Upper lobe of left lung (tissue), 6 donors: ENCODE data around the gene PNPLA4. TPM values are rescaled to one million over a fixed set of nuclear protein-coding genes. Genes with fewer than 3 reads are reported as not detected.

ENCODE experiments used
- ATAC-seq, 2 donors: fragments of 200-7000 bp; cut with Tn5 transposase; one replicate each; pipeline ENCODE4 v1.9.1; 2022; ENCODE audit warnings: mild to moderate bottlenecking in 2 of 2, moderate library complexity in 2 of 2; ENCODE audit not compliant: low FRiP score in 2 of 2
- DNase-seq, 2 donors: peaks; one replicate each; pipeline ENCODE4 v3.0.0-alpha.2; 2019 to 2020
- H3K27ac ChIP-seq, 4 donors: fragments of 200-600 bp; sonication (generic); one replicate each; pipeline ENCODE4 v1.5.1; 2016 to 2019
- H3K27me3 ChIP-seq, 4 donors: fragments of 200-600 bp; sonication (generic); one replicate each; pipeline ENCODE4 v1.5.1; 2017 to 2019
- H3K36me3 ChIP-seq, 4 donors: fragments of 200-600 bp; sonication (generic); one replicate each; pipeline ENCODE4 v1.5.1; 2016 to 2019
- H3K4me1 ChIP-seq, 4 donors: fragments of 200-600 bp; sonication (generic); one replicate each; pipeline ENCODE4 v1.5.1; 2018 to 2019
- H3K4me3 ChIP-seq, 4 donors: fragments of 200-600 bp; sonication (generic); one replicate each; pipeline ENCODE4 v1.5.1; 2017 to 2019; ENCODE audit warnings: mild to moderate bottlenecking in 2 of 4, moderate library complexity in 1 of 4
- H3K9me3 ChIP-seq, 4 donors: fragments of 200-600 bp; sonication (generic); one replicate each; pipeline ENCODE4 v1.5.1; 2018 to 2019
- EP300 ChIP-seq, 4 donors: sonication (generic); formaldehyde crosslinking; IDR thresholded peaks; one replicate each; pipeline ENCODE4 v1.5.1; 2017; ENCODE audit warnings: antibody characterized with exemption in 4 of 4, control low read depth in 2 of 4
- POLR2A ChIP-seq, 4 donors: fragments of 450-650 bp; IDR thresholded peaks; one replicate each; pipeline ENCODE4 v1.5.1; 2016 to 2017; ENCODE audit warnings: antibody characterized with exemption in 4 of 4, mild to moderate bottlenecking in 2 of 4
- POLR2AphosphoS5 ChIP-seq, 2 donors: sonication (generic); formaldehyde crosslinking; IDR thresholded peaks; one replicate each; pipeline ENCODE4 v1.5.1; 2017; ENCODE audit warnings: antibody characterized with exemption in 2 of 2
- WGBS, 2 donors: methylation state at CpG; one replicate each; pipeline ENCODE4 v1.1.5; 2017 to 2018; 5-methylcytosine and 5-hydroxymethylcytosine counted together
- total RNA-seq, 6 donors: library from RNA; depleted of rRNA in 4 of 6; stranded (reverse); fragments of >200 nt in 4 of 6; gene quantifications; one replicate each; pipeline versions ENCODE4 v1.1.0 to v1.2.1, GENCODE V29; 2016 to 2021
- TF ChIP-seq, protein P1 (sequence below), 6 experiments: fragments of 450-650 bp in 4 of 6; fragments of 200-600 bp in 2 of 6; sonication (generic) in 2 of 6; IDR thresholded peaks; one replicate each; pipeline ENCODE4 v1.5.1; 2016 to 2019; ENCODE audit warnings: antibody characterized with exemption in 6 of 6
- donor health status: DM: no; HTN: no; CAD: no; lungs with moderate emphysema.
- donor health status: DM: no; HTN: yes; CAD: no; lungs with severe emphysema.

PNPLA4 gene
- total RNA-seq, 6 donors from 2014 or later = 2.1 to 20.4 (median 10.2) TPM

DNA sequence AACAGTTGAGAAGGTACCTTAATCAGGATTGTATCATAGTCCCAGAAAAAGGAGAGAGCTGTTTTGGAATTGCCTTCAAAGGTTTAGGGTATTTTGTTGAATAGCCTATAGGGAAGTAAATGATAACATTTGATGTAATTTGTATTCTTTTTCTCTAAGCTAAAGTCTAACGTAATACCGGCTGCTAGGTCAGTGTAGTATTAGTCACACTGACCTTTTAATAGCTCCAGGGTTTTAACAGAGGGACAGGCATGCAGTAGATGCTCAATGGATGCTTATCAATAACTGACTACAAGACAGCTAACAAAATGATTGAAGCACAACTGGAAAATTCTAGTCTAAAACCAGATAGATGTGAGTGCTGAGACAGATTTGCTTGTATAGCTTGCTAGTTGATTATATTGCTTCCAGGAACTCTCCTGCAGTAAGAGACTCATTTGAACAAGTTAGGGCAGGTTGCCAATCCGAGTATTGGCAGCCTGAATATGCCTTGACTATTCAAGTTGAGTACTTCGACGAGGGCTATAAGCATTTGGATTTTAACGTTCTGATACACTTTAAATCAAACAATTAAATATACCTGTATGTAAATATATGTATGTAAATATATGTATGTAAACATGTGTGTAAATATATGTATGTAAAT lies 16.5 kb upstream of the PNPLA4 start:
- DNase-seq (peak in 1 of 2 donors; percentile 41), ATAC-seq (no peak)
- Histone ChIP-seq H3K4me1 (no peaks in the 10 kb centered on the region), H3K27me3 (no peaks in the 10 kb centered on the region), H3K36me3 (no peaks in the 10 kb centered on the region), H3K9me3 (no peaks in the 10 kb centered on the region), H3K27ac (no peak overlapping the region), H3K4me3 (no peak overlapping the region)
- WGBS, 2 donors = 55 to 59% methylated on average over 6 of the region's 6 CpGs
- TF ChIP-seq POLR2AphosphoS5 (IDR thresholded peaks at IDR 0.05) (no peak), EP300 (IDR thresholded peaks at IDR 0.05) (no peak), POLR2A (IDR thresholded peaks at IDR 0.05) (no peak)
- TF ChIP-seq, protein P1, sequence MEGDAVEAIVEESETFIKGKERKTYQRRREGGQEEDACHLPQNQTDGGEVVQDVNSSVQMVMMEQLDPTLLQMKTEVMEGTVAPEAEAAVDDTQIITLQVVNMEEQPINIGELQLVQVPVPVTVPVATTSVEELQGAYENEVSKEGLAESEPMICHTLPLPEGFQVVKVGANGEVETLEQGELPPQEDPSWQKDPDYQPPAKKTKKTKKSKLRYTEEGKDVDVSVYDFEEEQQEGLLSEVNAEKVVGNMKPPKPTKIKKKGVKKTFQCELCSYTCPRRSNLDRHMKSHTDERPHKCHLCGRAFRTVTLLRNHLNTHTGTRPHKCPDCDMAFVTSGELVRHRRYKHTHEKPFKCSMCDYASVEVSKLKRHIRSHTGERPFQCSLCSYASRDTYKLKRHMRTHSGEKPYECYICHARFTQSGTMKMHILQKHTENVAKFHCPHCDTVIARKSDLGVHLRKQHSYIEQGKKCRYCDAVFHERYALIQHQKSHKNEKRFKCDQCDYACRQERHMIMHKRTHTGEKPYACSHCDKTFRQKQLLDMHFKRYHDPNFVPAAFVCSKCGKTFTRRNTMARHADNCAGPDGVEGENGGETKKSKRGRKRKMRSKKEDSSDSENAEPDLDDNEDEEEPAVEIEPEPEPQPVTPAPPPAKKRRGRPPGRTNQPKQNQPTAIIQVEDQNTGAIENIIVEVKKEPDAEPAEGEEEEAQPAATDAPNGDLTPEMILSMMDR (IDR thresholded peaks at IDR 0.05) = no peak

DNA sequence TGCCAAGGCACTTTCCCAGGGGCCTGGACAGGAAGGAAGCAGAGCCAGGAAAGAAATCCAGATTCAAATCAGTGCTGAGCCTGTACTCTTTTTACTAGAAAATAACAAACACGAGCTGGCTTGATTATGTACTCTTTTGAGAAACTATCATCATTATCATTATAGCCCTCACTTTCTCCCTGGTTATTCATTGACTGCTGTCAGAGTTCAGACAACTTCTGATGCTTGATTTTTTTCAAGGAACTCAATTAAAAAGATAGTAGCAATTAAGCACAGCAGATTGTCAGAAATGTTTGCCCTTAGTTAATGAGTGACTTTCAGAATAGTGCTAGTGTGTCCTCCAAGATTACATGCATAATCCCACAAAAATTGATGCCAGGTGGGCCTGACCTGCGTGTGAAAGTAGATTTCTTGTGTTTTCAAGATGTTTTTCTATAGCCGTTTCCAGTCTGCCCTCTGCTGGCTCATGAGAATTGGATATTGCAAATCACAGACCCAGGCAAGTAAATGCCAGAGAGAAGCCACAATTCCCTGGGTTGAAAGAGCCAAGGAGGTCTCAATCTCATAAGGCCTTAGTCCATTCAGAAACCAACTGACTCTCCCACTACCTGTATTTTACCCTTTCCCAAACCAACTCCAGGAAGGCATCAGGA lies 14.3 kb upstream of the PNPLA4 start:
- TF ChIP-seq EP300 (IDR thresholded peaks at IDR 0.05) (no peak), POLR2AphosphoS5 (IDR thresholded peaks at IDR 0.05) (no peak), POLR2A (IDR thresholded peaks at IDR 0.05) (no peak)
- TF ChIP-seq, protein P1 (IDR thresholded peaks at IDR 0.05) = no peak
- 11 to 21% methylated on average over 2 to 3 of the region's 3 CpGs for WGBS, 2 donors
- Histone ChIP-seq H3K4me3 (no peak overlapping the region), H3K4me1 (no peaks in the 10 kb centered on the region), H3K27ac (no peak overlapping the region), H3K27me3 (no peaks in the 10 kb centered on the region), H3K36me3 (no peaks in the 10 kb centered on the region), H3K9me3 (no peaks in the 10 kb centered on the region)
- no peak for ATAC-seq
- DNase-seq = no peak

DNA sequence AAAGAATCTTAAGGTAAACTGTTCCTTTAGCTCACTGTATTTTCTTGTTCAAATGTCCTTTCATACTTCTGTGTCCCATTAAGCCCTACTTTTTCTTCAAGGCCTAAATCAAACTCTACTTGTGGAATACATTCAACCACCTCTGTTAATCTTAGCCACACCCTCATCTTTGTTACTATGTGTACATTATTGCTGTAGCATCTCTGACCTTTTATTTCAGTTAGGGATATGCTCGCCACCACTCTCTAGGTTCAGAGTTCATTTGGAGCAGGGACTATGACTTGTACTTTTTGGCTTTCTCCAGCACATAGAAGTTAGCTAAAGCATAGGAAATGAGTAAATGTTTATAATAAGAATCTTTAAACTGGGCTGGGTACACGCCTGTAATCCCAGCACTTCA lies 6.8 kb upstream of the PNPLA4 start:
- DNase-seq (no peak), ATAC-seq (no peak)
- Histone ChIP-seq H3K9me3 (no peaks in the 10 kb centered on the region), H3K27me3 (no peaks in the 10 kb centered on the region), H3K4me3 (no peak overlapping the region), H3K36me3 (no peaks in the 10 kb centered on the region), H3K27ac (no peak overlapping the region), H3K4me1 (no peaks in the 10 kb centered on the region)
- TF ChIP-seq, protein P1 (IDR thresholded peaks at IDR 0.05) = no peak
- 74 to 88% methylated on average over 2 of the region's 2 CpGs for WGBS, 2 donors

- H3K4me1 ChIP-seq = peaks cover 0 to 25% (median 3%) of the 10 kb centered on the region in 4 donors
- TF ChIP-seq POLR2A (IDR thresholded peaks at IDR 0.05) (no peak), POLR2AphosphoS5 (IDR thresholded peaks at IDR 0.05) (no peak), EP300 (IDR thresholded peaks at IDR 0.05) (no peak)
- TF ChIP-seq, protein P1 (IDR thresholded peaks at IDR 0.05) = no peak
- no peaks in the 10 kb centered on the region for H3K9me3 ChIP-seq
- ATAC-seq (peak in 1 of 2 donors; percentile 81), DNase-seq (no peak)
- H3K4me3 ChIP-seq = peak overlapping the region; percentile 44 to 59 (median 58)
- H3K27ac ChIP-seq = peak overlapping the region; percentile 72 to 86 (median 84)
- no peaks in the 10 kb centered on the region for H3K27me3 ChIP-seq
- H3K36me3 ChIP-seq = no peaks in the 10 kb centered on the region
- 19% methylated on average over 12 of the region's 20 CpGs; no CpG with 5 or more reads in 1 of the 2 donors for WGBS, 2 donors
Observed at GRCh38 chrX:7926914-7927258, 327 bp downstream of the PNPLA4 start.
